HFF-Myc (cell line): ENCODE results near the gene KCNQ1.

Source experiments
- DNase-seq: peaks from one replicate; pipeline ENCODE4 v3.0.0-alpha.2; 2011; ENCODE audit warnings: low read depth; ENCODE audit errors: extremely low read depth
- H3K4me3 ChIP-seq: replicated peaks from 2 replicates; pipeline ENCODE4 v1.5.1; 2011; ENCODE audit warnings: low read depth, mild to moderate bottlenecking, control low read depth, low read length
- CTCF ChIP-seq: IDR thresholded peaks from 2 replicates; pipeline ENCODE4 v1.5.1; 2012; ENCODE audit warnings: mild to moderate bottlenecking, low read depth, low read length, control low read depth; ENCODE audit errors: missing control alignments

The KCNQ1 gene

GRCh38 chr11:2774173-2775082, 329.6 kb downstream of the KCNQ1 start:
- TF ChIP-seq CTCF: no peak
- no peak for DNase-seq
- no peak overlapping the region for H3K4me3 ChIP-seq

GRCh38 chr11:2775083-2775625, 330.3 kb downstream of the KCNQ1 start:
- TF ChIP-seq CTCF: no peak
- no peak overlapping the region for H3K4me3 ChIP-seq
- no peak for DNase-seq

- no peak for TF ChIP-seq CTCF
- no peak for DNase-seq
- H3K4me3 ChIP-seq: no peak overlapping the region
Measured at GRCh38 chr11:2775626-2776350, 331.0 kb downstream of the KCNQ1 start.

- no peak for DNase-seq
- no peak overlapping the region for H3K4me3 ChIP-seq
- no peak for TF ChIP-seq CTCF
Measured at GRCh38 chr11:2776351-2777061, 331.7 kb downstream of the KCNQ1 start.

GRCh38 chr11:2777386-2777785, 332.6 kb downstream of the KCNQ1 start:
- TF ChIP-seq CTCF: no peak
- DNase-seq: no peak
- no peak overlapping the region for H3K4me3 ChIP-seq

GRCh38 chr11:2777871-2778629, 333.2 kb downstream of the KCNQ1 start:
- no peak for DNase-seq
- TF ChIP-seq CTCF: no peak
- no peak overlapping the region for H3K4me3 ChIP-seq
